Activated T-cell treated with anti-CD3 and anti-CD28 coated beads, Interleukin-2, amount 50 U/mL, for 24 hours (primary cell): Measurements from ENCODE around the gene TTC28.

Source experiments
- DNase-seq: peaks from one replicate; pipeline ENCODE4 v3.0.0-alpha.2; 2020
- H3K27ac Mint-ChIP-seq: 2 replicates; pipeline ENCODE4 v1.8.0; 2020; ENCODE audit warnings: mild to moderate bottlenecking, mixed read lengths
- H3K27me3 Mint-ChIP-seq: 2 replicates; pipeline ENCODE4 v1.8.0; 2020; ENCODE audit warnings: mixed read lengths
- H3K36me3 Mint-ChIP-seq: 2 replicates; pipeline ENCODE4 v1.8.0; 2020; ENCODE audit warnings: low read depth, mixed read lengths
- H3K4me1 Mint-ChIP-seq: 2 replicates; pipeline ENCODE4 v1.8.0; 2020; ENCODE audit warnings: low read depth, mixed read lengths
- H3K4me3 Mint-ChIP-seq: 2 replicates; pipeline ENCODE4 v1.8.0; 2020; ENCODE audit warnings: mild to moderate bottlenecking, moderate library complexity, mixed read lengths
- H3K9me3 Mint-ChIP-seq: 2 replicates; pipeline ENCODE4 v1.8.0; 2020; ENCODE audit warnings: mixed read lengths

TTC28 gene

DNA sequence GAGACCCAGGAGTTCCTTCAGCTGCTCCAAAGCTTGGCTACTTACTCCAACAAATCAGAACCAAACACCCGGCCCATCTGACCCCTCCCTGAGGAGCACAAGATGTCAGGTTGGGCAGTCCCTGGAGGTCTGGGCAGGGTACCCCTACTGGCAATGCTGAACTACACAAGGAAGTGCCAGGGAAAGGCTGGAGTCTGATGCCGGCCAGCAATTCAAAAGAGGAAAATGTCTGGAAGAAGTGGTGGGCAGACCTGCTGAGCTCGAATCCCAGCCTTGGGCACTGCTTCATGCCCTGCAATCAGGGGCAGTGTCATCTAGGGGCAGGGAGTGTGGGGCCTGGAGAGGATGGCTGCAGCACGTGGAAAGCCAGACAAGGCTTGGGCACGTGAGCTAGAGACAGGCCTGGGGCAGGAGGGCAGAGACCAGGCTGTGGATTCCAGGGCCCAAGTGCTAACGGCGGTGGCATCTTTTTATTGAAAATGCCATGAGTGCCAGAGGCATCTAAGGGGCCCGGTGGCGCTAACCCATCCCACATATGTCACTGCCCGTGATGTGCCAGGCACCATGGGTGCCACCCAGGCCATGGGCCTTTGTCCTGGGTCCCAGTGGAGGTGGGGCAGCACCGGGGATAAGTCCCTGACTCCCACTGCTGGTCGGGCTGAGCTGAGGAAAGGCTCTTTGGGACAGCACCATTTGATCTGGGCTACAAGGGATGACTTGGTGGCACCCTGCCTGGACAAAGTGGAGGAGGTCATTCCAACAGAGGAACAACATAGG is 662.7 kb downstream of the TTC28 start:
- Mint-ChIP-seq H3K9me3 (no peaks in the 10 kb centered on the region), H3K4me3 (no peak overlapping the region), H3K36me3 (no peaks in the 10 kb centered on the region), H3K27me3 (no peaks in the 10 kb centered on the region), H3K27ac (no peak overlapping the region), H3K4me1 (peaks cover 5% of the 10 kb centered on the region)
- DNase-seq: no peak

DNA sequence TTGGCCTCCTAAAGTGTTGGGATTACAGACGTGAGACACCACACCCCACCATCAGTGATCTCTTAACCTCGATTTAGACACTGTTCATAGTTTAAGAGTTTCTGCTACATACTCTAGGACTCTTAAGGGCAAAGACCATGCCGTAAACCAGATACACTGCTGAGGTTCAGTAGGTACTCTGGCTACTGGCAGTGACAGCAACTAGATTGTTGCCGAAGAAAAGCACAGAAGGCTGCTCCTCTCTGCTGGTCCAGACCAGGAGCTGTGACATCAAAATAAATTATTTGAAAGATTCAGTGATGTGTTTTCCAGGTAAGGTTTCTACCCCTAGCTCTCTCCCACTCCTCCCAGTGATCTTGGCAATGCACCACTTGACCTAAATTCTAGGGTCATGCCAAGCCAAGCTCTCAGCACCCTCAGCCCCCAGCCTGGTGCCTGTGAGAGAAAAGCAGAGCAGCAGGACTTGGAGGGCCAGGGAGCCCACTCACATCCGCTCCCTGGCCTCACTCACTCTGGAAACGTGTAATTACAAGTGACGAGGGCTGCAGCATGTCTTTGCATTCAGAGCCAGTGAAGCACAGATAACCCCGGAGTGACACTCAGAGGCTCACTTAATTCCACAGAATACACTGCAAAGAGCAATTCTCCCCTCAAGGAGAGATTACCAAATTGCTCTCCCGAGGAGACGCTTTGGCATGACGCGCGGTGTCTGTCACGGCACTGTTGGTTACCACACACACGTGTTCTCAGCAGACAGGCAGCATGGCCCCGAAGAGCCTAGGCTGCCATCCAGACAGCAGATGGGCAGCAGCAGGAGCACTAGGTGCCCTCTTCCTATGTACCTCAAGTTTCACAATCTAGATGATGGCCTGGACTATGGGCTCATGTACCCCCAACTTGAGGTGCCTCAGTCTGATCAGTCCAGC is 663.7 kb downstream of the TTC28 start:
- no peak for DNase-seq
- no peaks in the 10 kb centered on the region for H3K36me3 Mint-ChIP-seq
- H3K9me3 Mint-ChIP-seq: no peaks in the 10 kb centered on the region
- peaks cover 5% of the 10 kb centered on the region for H3K4me1 Mint-ChIP-seq
- H3K4me3 Mint-ChIP-seq: no peak overlapping the region
- H3K27ac Mint-ChIP-seq: no peak overlapping the region
- no peaks in the 10 kb centered on the region for H3K27me3 Mint-ChIP-seq

GRCh38 chr22:28015046-28015425 is 664.6 kb downstream of the TTC28 start:
- peaks cover 3% of the 10 kb centered on the region for H3K4me1 Mint-ChIP-seq
- no peaks in the 10 kb centered on the region for H3K27me3 Mint-ChIP-seq
- H3K4me3 Mint-ChIP-seq: no peak overlapping the region
- DNase-seq: no peak
- no peaks in the 10 kb centered on the region for H3K36me3 Mint-ChIP-seq
- no peak overlapping the region for H3K27ac Mint-ChIP-seq
- no peaks in the 10 kb centered on the region for H3K9me3 Mint-ChIP-seq

GRCh38 chr22:28014211-28015045 is 665.2 kb downstream of the TTC28 start:
- DNase-seq: no peak
- H3K4me3 Mint-ChIP-seq: no peak overlapping the region
- no peaks in the 10 kb centered on the region for H3K9me3 Mint-ChIP-seq
- H3K27ac Mint-ChIP-seq: no peak overlapping the region
- H3K27me3 Mint-ChIP-seq: no peaks in the 10 kb centered on the region
- H3K36me3 Mint-ChIP-seq: no peaks in the 10 kb centered on the region
- H3K4me1 Mint-ChIP-seq: no peaks in the 10 kb centered on the region

DNA sequence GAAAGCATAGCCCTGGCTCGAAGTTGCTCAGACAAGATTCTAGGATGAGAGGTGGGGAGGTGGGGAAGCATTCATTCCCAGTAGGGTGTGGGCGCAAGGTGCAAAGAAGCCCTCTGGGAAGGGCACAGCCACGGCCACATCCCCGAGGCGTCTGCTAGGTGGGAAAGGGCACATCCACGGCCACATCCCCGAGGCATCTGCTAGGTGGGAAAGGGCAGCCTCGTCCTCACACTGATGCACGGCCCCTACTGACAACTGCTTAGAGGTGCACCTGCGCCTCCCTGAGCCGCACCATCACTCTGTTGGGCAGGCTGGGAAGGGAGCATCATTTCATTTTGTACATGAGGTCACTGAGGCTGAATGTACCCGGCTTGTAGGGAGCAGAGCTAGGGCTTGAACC is 666.0 kb downstream of the TTC28 start:
- Mint-ChIP-seq H3K27me3 (no peaks in the 10 kb centered on the region), H3K4me1 (no peaks in the 10 kb centered on the region), H3K9me3 (no peaks in the 10 kb centered on the region), H3K4me3 (no peak overlapping the region), H3K36me3 (no peaks in the 10 kb centered on the region), H3K27ac (no peak overlapping the region)
- no peak for DNase-seq

- H3K9me3 Mint-ChIP-seq: no peaks in the 10 kb centered on the region
- no peaks in the 10 kb centered on the region for H3K27me3 Mint-ChIP-seq
- H3K4me1 Mint-ChIP-seq: no peaks in the 10 kb centered on the region
- no peak for DNase-seq
- H3K27ac Mint-ChIP-seq: no peak overlapping the region
- no peak overlapping the region for H3K4me3 Mint-ChIP-seq
- H3K36me3 Mint-ChIP-seq: no peaks in the 10 kb centered on the region
These were observed 666.7 kb downstream of the TTC28 start for GRCh38 chr22:28012832-28013460.

GRCh38 chr22:28009272-28009827 is 670.3 kb downstream of the TTC28 start:
- H3K9me3 Mint-ChIP-seq: no peaks in the 10 kb centered on the region
- H3K36me3 Mint-ChIP-seq: no peaks in the 10 kb centered on the region
- peak; percentile 84 for DNase-seq
- no peak overlapping the region for H3K4me3 Mint-ChIP-seq
- H3K4me1 Mint-ChIP-seq: no peaks in the 10 kb centered on the region
- no peaks in the 10 kb centered on the region for H3K27me3 Mint-ChIP-seq
- no peak overlapping the region for H3K27ac Mint-ChIP-seq

DNA sequence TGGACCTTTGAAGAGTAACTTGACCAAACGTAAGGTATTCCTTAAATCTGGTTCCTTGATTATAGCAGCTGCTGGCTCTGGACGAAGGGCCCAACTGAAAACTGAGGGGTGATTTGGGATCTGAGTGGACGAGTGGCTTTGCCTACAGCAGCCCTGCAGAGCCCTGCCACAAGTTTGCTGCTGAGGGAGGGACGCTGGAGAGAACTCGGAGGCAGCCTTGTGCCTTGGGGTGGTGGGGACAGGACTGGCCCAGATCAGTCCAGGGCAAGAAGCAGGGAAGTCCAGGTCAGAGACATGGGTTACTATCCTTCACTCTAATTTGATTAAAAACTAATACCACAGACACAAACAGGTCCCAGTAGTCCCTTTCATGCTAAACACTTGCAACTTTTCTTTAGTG is 671.0 kb downstream of the TTC28 start:
- no peak overlapping the region for H3K4me3 Mint-ChIP-seq
- no peaks in the 10 kb centered on the region for H3K27me3 Mint-ChIP-seq
- no peaks in the 10 kb centered on the region for H3K4me1 Mint-ChIP-seq
- no peaks in the 10 kb centered on the region for H3K9me3 Mint-ChIP-seq
- no peaks in the 10 kb centered on the region for H3K36me3 Mint-ChIP-seq
- DNase-seq: no peak
- no peak overlapping the region for H3K27ac Mint-ChIP-seq

DNA sequence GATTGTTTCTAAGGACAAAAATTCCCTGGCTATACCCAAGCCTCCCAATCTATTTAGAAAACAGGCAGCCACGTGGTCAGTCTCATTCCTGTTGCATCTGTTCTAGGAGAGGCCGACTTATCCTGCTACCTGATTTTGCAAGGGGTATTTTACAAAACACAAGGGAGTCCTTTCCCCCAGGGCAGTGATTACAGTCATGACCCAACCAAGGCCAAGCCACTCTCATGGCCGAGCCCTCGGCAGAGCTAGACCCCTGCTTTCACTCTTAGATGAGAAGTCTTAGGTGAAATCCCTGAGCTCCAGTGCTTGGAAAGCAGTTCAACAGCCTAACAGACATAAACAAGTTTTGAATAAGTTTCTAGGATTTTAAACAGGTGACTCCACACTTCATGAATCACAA is 671.6 kb downstream of the TTC28 start:
- Mint-ChIP-seq H3K36me3 (no peaks in the 10 kb centered on the region), H3K4me3 (no peak overlapping the region), H3K27me3 (no peaks in the 10 kb centered on the region), H3K4me1 (no peaks in the 10 kb centered on the region), H3K9me3 (no peaks in the 10 kb centered on the region), H3K27ac (no peak overlapping the region)
- no peak for DNase-seq

GRCh38 chr22:28006271-28006670 is 673.4 kb downstream of the TTC28 start:
- DNase-seq: no peak
- no peaks in the 10 kb centered on the region for H3K36me3 Mint-ChIP-seq
- no peak overlapping the region for H3K4me3 Mint-ChIP-seq
- H3K27me3 Mint-ChIP-seq: no peaks in the 10 kb centered on the region
- H3K9me3 Mint-ChIP-seq: no peaks in the 10 kb centered on the region
- no peaks in the 10 kb centered on the region for H3K4me1 Mint-ChIP-seq
- H3K27ac Mint-ChIP-seq: no peak overlapping the region

DNA sequence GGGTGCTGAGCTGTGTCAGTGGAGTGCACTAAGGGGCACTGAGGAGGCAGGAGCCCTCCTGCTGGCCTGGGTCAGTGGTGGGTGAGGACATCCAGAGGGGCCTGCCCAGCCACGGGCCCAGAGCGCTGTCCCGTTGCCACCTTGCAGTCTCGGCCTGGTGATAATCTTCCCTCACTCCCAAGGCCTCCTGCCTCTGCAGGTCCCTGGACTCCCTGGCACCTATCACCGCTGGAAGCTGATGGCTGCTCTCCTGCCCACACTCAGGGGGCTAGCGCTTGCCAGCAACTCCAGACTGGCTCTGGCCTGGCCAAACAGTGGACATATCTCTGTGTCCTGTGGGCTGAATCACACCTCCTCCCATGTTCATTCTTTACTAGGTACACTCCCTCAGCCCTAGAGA is 674.1 kb downstream of the TTC28 start:
- Mint-ChIP-seq H3K4me3 (no peak overlapping the region), H3K9me3 (no peaks in the 10 kb centered on the region), H3K27ac (no peak overlapping the region), H3K4me1 (no peaks in the 10 kb centered on the region), H3K36me3 (no peaks in the 10 kb centered on the region), H3K27me3 (no peaks in the 10 kb centered on the region)
- DNase-seq: no peak

GRCh38 chr22:28004021-28004420 is 675.6 kb downstream of the TTC28 start:
- Mint-ChIP-seq H3K4me3 (no peak overlapping the region), H3K4me1 (no peaks in the 10 kb centered on the region), H3K27me3 (no peaks in the 10 kb centered on the region), H3K9me3 (no peaks in the 10 kb centered on the region), H3K27ac (no peak overlapping the region), H3K36me3 (no peaks in the 10 kb centered on the region)
- DNase-seq: no peak

DNA sequence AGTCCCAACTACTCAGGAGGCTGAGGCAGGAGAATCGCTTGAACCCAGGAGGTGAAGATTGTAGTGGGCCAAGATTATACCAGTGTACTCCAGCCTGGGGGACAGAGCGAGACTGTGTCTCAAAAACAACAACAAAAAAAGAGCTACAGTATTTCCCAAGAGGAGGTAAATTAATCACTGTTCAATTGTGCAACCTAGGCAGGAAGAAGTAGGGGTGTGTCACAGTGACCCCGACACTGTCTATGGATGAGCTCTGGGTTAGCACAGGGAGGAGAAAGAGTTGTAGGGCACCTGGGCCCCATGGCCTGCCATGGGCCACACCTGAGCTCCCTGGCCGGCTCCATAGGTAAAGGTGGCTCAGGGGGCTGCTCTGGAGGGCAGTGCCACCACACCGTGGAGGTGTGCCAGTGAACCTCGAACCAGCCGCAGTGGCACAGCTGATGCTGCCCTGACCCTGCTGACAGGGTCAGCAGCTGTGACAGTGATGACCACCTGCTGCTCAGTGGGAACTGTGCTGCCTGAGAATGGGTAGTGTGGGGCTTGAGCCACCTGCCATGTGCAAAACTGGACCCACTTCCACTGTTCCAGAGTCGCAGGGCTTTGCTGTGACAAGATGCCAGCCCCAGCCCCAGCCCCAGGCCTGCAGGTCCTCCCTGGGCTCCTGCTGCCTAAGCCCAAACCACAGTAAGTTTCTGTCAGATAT is 676.6 kb downstream of the TTC28 start:
- Mint-ChIP-seq H3K27me3 (no peaks in the 10 kb centered on the region), H3K4me3 (no peak overlapping the region), H3K9me3 (no peaks in the 10 kb centered on the region), H3K36me3 (no peaks in the 10 kb centered on the region), H3K4me1 (no peaks in the 10 kb centered on the region), H3K27ac (no peak overlapping the region)
- DNase-seq: no peak
